GM12864 (cell line): ENCODE data around the gene AMIGO2.

Source experiments
- DNase-seq: peaks from one replicate; pipeline ENCODE4 v3.0.0-alpha.2; 2011; ENCODE audit warnings: low read depth
- H3K4me3 ChIP-seq: 2 replicates; pipeline ENCODE4 v1.5.1; 2011; ENCODE audit warnings: mild to moderate bottlenecking, low read depth, low read length, control low read depth
- TF ChIP-seq, protein P1 (sequence below): IDR thresholded peaks from 2 replicates; pipeline ENCODE4 v1.5.1; 2011; ENCODE audit warnings: low read depth, mild to moderate bottlenecking, moderate library complexity, low read length, control low read depth, inconsistent platforms; ENCODE audit errors: missing control alignments

AMIGO2 gene

DNA sequence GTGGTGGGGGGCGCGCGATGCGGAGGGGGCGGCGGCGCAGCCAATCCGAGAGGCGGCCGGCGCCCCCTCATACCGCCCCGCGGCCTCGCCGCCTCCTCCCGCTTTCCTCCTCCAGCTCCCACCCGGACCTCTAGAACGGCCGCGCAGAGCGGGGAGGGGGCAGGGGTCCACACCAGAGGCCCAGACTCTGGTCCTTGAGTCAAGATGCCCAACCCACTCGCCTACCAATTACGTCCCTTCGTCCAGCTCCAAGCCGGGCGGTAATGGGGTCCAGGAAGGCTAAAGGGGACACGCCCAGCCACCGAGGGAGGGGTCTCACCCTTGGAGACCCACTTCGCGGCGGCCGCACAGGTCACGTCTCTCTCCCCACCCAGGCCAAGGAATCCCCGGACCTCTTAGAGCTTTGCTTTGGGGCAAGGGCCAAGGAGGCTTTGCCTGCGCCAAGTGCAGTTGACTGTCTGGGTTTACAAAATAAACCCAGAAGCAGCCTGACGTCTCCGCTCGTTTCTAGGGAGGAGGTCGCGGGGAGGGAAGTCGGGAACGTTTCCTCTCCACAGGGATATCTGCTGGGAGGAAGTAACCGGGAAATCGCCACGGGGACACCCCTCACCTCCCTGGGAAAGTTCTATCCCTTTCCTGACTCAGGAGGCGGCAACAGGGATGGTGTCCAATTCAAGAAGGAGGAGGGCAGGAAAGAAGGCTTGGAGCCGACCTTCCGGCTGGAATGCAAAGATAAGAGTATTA lies 394 bp upstream of the AMIGO2 start:
- peak overlapping the region; percentile 53 for H3K4me3 ChIP-seq
- DNase-seq = no peak
- TF ChIP-seq, protein P1, sequence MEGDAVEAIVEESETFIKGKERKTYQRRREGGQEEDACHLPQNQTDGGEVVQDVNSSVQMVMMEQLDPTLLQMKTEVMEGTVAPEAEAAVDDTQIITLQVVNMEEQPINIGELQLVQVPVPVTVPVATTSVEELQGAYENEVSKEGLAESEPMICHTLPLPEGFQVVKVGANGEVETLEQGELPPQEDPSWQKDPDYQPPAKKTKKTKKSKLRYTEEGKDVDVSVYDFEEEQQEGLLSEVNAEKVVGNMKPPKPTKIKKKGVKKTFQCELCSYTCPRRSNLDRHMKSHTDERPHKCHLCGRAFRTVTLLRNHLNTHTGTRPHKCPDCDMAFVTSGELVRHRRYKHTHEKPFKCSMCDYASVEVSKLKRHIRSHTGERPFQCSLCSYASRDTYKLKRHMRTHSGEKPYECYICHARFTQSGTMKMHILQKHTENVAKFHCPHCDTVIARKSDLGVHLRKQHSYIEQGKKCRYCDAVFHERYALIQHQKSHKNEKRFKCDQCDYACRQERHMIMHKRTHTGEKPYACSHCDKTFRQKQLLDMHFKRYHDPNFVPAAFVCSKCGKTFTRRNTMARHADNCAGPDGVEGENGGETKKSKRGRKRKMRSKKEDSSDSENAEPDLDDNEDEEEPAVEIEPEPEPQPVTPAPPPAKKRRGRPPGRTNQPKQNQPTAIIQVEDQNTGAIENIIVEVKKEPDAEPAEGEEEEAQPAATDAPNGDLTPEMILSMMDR = no peak

DNA sequence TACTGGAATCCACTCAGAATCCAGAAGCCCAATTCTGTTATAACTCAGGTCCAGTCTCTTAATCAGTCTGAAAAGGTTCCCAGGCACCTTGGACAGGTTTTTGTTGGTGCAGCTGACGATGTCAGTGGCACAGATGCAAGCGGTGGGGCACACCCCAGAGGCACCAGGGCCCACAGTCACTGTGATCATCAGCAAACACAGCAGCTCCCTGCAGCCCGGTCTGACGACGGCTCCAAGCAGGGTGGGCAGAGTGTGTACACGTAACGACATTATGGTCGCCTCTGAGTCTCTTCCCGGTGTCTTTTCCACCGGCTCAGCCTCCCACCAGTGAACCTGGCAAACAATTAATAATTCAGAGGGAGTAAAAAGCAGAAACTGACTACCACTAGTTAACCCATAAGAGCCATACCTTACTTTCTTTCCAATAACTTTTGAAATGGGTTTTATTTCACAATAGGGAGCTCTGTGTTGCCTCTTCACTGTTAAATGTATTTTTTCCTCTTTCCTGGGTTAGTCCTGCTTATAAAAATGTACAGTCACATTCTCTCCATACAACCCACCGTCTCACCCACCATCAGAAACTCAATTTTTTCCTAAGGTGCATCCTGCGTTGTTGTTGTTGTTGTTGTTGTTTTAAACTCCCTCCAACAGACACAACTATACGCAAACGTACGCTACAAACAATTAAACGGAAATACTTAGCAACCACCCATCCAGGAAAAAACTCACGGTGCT lies 859 bp downstream of the AMIGO2 start:
- H3K4me3 ChIP-seq = peak overlapping the region; percentile 53
- DNase-seq = no peak
- TF ChIP-seq, protein P1 = no peak

DNA sequence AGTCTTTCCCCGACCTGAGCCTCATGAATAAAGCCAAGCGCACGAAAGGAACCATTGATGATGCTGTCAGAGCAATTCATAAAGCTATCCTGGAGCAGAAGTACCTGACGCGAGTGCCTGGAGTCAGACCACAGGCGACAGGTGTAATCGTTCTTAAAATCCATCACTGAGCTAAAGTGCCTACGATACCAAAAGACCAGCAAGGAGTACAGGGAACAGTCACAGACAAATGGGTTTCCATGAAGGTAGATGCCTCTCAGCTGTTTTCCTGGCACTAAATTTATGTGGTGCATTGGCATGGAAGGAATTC lies 1.7 kb downstream of the AMIGO2 start:
- TF ChIP-seq, protein P1 = no peak
- no peak for DNase-seq
- no peak overlapping the region for H3K4me3 ChIP-seq

DNA sequence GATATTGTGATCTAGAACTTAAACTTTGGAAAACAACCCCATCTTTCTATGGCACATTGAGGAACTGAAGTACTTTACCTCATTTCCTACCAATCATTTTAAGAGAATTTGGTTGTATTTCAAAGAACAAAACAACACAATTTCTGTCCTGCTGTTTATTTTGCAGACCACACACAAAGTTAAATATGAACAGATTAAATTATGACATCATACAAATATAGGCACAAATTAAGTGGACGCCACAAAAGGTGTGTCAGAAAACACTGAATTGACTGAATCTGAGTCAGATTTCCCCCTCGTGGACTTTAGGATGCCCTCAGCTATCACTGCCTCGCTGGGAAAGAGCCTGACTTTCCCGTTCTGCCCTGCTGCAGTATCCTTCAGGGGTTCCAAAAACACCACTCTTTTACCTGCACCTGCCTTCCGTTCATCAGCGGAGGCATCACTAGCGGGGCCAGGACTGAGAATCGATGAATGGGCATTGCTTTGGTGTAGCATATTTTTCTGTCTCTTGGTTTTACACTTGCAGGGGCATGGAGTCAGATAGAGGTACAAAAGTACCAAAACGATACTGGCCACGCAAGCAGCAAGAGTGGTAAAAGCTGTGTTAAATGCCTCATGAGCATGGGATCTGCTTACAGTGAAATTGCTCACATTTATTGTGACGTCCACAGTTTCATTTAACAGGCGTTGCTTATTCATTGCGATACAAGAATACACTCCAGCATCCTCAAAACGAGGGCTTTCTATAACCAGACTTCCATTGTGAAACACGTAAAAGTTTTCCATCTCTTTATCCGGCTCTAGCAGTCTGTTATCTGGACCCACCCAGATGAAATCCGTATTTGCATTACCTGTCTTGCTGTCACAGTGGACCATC lies 2.3 kb downstream of the AMIGO2 start:
- DNase-seq = no peak
- TF ChIP-seq, protein P1 = no peak
- H3K4me3 ChIP-seq = no peak overlapping the region

DNA sequence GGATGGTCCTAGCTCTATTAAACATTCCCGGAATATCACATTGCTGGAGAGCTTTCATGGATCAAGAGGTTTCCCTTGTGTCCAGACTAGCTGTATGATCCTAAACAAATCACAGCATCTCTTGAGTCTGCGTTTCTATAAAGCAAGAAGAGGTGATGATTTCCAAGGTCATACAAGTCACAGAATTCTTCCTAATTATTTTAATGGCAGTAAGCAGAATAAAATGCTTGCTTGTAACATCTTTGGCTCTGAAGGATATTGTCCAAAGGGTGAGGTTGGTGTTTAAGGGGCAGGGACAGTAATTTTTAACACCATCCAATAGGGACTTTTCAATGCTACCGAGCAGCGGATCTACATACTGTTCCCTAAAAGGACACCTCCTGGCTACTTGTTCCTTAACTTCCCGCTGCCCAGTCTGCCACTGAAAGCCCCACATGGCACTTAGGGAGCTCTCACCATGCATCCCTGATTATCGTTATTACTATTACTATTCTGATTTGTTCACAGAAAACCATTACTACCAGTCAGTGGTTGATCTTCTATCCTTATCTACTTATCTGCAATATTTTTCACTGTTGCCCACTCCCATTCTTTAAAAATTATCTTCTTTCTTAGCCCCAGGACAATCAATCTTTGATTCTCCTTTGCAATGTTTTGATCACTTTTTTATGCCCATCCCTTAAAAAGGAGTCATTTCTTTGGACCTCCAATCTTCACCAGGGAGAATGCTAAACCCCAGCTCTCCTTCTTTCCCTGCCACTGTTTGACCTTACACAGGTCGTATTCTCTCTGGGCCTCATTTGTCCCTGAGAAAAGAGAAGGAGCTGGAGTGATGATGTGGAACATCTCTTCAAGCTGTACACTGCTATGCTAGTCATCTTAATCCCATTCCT lies 4.3 kb downstream of the AMIGO2 start:
- DNase-seq = no peak
- no peak overlapping the region for H3K4me3 ChIP-seq
- TF ChIP-seq, protein P1 = no peak

DNA sequence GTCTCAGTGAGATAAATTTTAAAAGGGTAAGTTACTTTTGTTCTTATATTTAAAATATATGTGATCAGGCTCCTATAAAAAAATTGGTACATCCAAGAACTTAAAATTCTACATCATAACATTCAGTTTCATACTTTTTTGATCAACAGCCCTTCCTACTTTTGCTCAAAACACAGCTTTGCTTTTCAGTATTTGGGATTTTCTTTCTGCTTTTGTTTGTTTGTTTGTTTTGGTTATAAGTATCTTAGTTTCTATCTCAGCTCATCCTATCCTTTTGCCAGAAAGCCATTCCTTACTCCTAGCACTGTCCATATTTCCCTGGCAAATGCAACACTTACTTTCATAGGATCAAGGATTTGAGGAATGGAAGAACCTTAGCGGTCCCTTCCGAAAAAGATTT lies 5.0 kb downstream of the AMIGO2 start:
- TF ChIP-seq, protein P1 = no peak
- no peak overlapping the region for H3K4me3 ChIP-seq
- no peak for DNase-seq
